Endodermal cell (in vitro differentiated cells): Measurements from ENCODE around the gene TTC7B. TPM values are rescaled to one million over a fixed set of nuclear protein-coding genes. Genes with fewer than 3 reads are reported as not detected.
A peak's percentile ranks its signal among the peaks of the same experiment; 100 is the strongest.

ENCODE experiments used
- DNase-seq: peaks from one replicate; pipeline ENCODE4 v3.0.0-alpha.2; 2017
- H3K27ac ChIP-seq: 2 replicates; pipeline ENCODE4 v1.5.1; 2013; ENCODE audit warnings: mild to moderate bottlenecking, low read depth, low read length, moderate library complexity
- H3K27me3 ChIP-seq: 2 replicates; pipeline ENCODE4 v1.6.1; 2013; ENCODE audit warnings: mild to moderate bottlenecking, low read length, moderate library complexity; ENCODE audit not compliant: insufficient read depth, control insufficient read depth, poor library complexity, severe bottlenecking
- H3K36me3 ChIP-seq: 2 replicates; pipeline ENCODE4 v1.7.0; 2013; ENCODE audit warnings: mild to moderate bottlenecking, low read length, moderate library complexity; ENCODE audit not compliant: control insufficient read depth, insufficient read depth
- H3K4me1 ChIP-seq: one replicate; pipeline ENCODE4 v1.7.0; 2013; ENCODE audit warnings: low read length; ENCODE audit not compliant: control insufficient read depth, insufficient read depth
- H3K4me3 ChIP-seq: 2 replicates; pipeline ENCODE4 v1.5.1; 2013; ENCODE audit warnings: mild to moderate bottlenecking, low read length, moderate library complexity
- H3K9ac ChIP-seq: 2 replicates; pipeline ENCODE4 v1.6.1; 2013; ENCODE audit warnings: mild to moderate bottlenecking, low read length, moderate library complexity; ENCODE audit not compliant: poor library complexity, severe bottlenecking; ENCODE audit errors: extremely low read depth
- H3K9me3 ChIP-seq: 2 replicates; pipeline ENCODE4 v1.6.1; 2013; ENCODE audit warnings: mild to moderate bottlenecking, low read length, moderate library complexity; ENCODE audit not compliant: control insufficient read depth
- H3K27ac Mint-ChIP-seq: 2 replicates; pipeline ENCODE4 v1.8.0; 2020; ENCODE audit warnings: mixed read lengths
- H3K27me3 Mint-ChIP-seq: 2 replicates; pipeline ENCODE4 v1.8.0; 2021; ENCODE audit warnings: mild to moderate bottlenecking, mixed read lengths; ENCODE audit not compliant: insufficient read depth
- H3K36me3 Mint-ChIP-seq: 2 replicates; pipeline ENCODE4 v1.8.0; 2020; ENCODE audit warnings: low read depth, mixed read lengths
- H3K4me1 Mint-ChIP-seq: 2 replicates; pipeline ENCODE4 v1.8.0; 2020; ENCODE audit warnings: mixed read lengths
- H3K4me3 Mint-ChIP-seq: 2 replicates; pipeline ENCODE4 v1.8.0; 2020; ENCODE audit warnings: mild to moderate bottlenecking, moderate library complexity, mixed read lengths
- H3K9me3 Mint-ChIP-seq: 2 replicates; pipeline ENCODE4 v1.8.0; 2020; ENCODE audit warnings: mild to moderate bottlenecking, mixed read lengths
- CTCF ChIP-seq: fragments of 200-600 bp; sonication (generic); conservative IDR thresholded peaks from 2 replicates; pipeline ENCODE4 v1.5.0; 2021; ENCODE audit warnings: antibody characterized with exemption, mild to moderate bottlenecking
- WGBS, 2 experiments: methylation state at CpG; one replicate each; pipeline versions ENCODE4 v1.1.5 to v1.1.7; 2013; ENCODE audit warnings: missing lambda C conversion rate in 2 of 2, mixed read lengths in 1 of 2; ENCODE audit not compliant: insufficient coverage in 1 of 2, insufficient read length in 1 of 2; 5-methylcytosine and 5-hydroxymethylcytosine counted together
- total RNA-seq, 2 donors: library from RNA; stranded (reverse); fragmentation: NEBNext Ultra II Directional in 1 of 2; extraction: Animal tissue kit (Norgen Biotek cat#: 25700) in 1 of 2; gene quantifications; 2 replicates in 1 of 2; 3 replicates in 1 of 2; pipeline ENCODE4 v1.2.1, GENCODE V29; 2021

TTC7B gene
- total RNA-seq, 2 donors from 2014 or later, result 51.3 to 62.6 TPM

GRCh38 chr14:90601563-90601962 is 214.7 kb downstream of the TTC7B start:
- Histone ChIP-seq H3K4me3 (no peak overlapping the region), H3K36me3 (no peaks in the 10 kb centered on the region), H3K4me1 (peaks cover 25% of the 10 kb centered on the region), H3K9me3 (no peaks in the 10 kb centered on the region), H3K27ac (no peak overlapping the region), H3K27me3 (no peaks in the 10 kb centered on the region), H3K9ac (no peak overlapping the region)
- no peak overlapping the region for H3K27ac Mint-ChIP-seq
- H3K4me3 Mint-ChIP-seq, result no peak overlapping the region
- no peaks in the 10 kb centered on the region for H3K27me3 Mint-ChIP-seq
- 88 to 92% methylated on average over 5 to 9 of the region's 9 CpGs for WGBS, 2 experiments
- peaks cover 55% of the 10 kb centered on the region for H3K4me1 Mint-ChIP-seq
- H3K9me3 Mint-ChIP-seq, result no peaks in the 10 kb centered on the region
- no peak for TF ChIP-seq CTCF
- DNase-seq, result no peak
- H3K36me3 Mint-ChIP-seq, result no peaks in the 10 kb centered on the region

GRCh38 chr14:90600619-90601018 is 215.6 kb downstream of the TTC7B start:
- Histone ChIP-seq H3K27ac (no peak overlapping the region), H3K27me3 (no peaks in the 10 kb centered on the region), H3K9ac (no peak overlapping the region), H3K9me3 (no peaks in the 10 kb centered on the region), H3K4me1 (peaks cover 19% of the 10 kb centered on the region), H3K36me3 (no peaks in the 10 kb centered on the region), H3K4me3 (no peak overlapping the region)
- Mint-ChIP-seq H3K4me1 (peaks cover 45% of the 10 kb centered on the region), H3K9me3 (no peaks in the 10 kb centered on the region), H3K4me3 (no peak overlapping the region), H3K27ac (no peak overlapping the region), H3K36me3 (no peaks in the 10 kb centered on the region), H3K27me3 (no peaks in the 10 kb centered on the region)
- no peak for DNase-seq
- TF ChIP-seq CTCF, result no peak
- 91 to 93% methylated on average over 10 to 12 of the region's 12 CpGs for WGBS, 2 experiments

GRCh38 chr14:90599748-90600507 is 216.3 kb downstream of the TTC7B start:
- H3K27ac ChIP-seq, result no peak overlapping the region
- no peak overlapping the region for H3K4me3 ChIP-seq
- peaks cover 38% of the 10 kb centered on the region for H3K4me1 Mint-ChIP-seq
- H3K27me3 ChIP-seq, result no peaks in the 10 kb centered on the region
- no peaks in the 10 kb centered on the region for H3K36me3 Mint-ChIP-seq
- H3K36me3 ChIP-seq, result no peaks in the 10 kb centered on the region
- H3K4me1 ChIP-seq, result peaks cover 17% of the 10 kb centered on the region
- no peak overlapping the region for H3K4me3 Mint-ChIP-seq
- H3K9me3 Mint-ChIP-seq, result no peaks in the 10 kb centered on the region
- no peaks in the 10 kb centered on the region for H3K27me3 Mint-ChIP-seq
- H3K9ac ChIP-seq, result no peak overlapping the region
- H3K9me3 ChIP-seq, result no peaks in the 10 kb centered on the region
- TF ChIP-seq CTCF, result peak; percentile 41
- no peak overlapping the region for H3K27ac Mint-ChIP-seq
- no peak for DNase-seq
- 87 to 88% methylated on average over 8 to 12 of the region's 12 CpGs for WGBS, 2 experiments
